Subcutaneous abdominal adipose tissue (tissue), 5 donors: ENCODE data around the gene AP2A1.
A peak's percentile ranks its signal among the peaks of the same experiment; 100 is the strongest.

Experiments
- H3K27ac ChIP-seq: one replicate; pipeline ENCODE4 v1.7.0; 2013; ENCODE audit warnings: low read depth, mild to moderate bottlenecking, inconsistent platforms, low read length, moderate library complexity
- H3K27me3 ChIP-seq, 5 donors: one replicate each; pipeline ENCODE4 v1.7.0; 2013; ENCODE audit warnings: low read length in 5 of 5, inconsistent platforms in 1 of 5; ENCODE audit not compliant: control insufficient read depth in 5 of 5, insufficient read depth in 4 of 5
- H3K36me3 ChIP-seq, 5 donors: one replicate each; pipeline ENCODE4 v1.7.0; 2013; ENCODE audit warnings: low read length in 5 of 5; ENCODE audit not compliant: control insufficient read depth in 5 of 5, insufficient read depth in 5 of 5
- H3K4me1 ChIP-seq, 5 donors: one replicate each; pipeline ENCODE4 v1.7.0; 2013; ENCODE audit warnings: low read length in 5 of 5, mild to moderate bottlenecking in 3 of 5, moderate library complexity in 1 of 5; ENCODE audit not compliant: control insufficient read depth in 5 of 5, insufficient read depth in 5 of 5
- H3K4me3 ChIP-seq, 5 donors: one replicate each; pipeline ENCODE4 v1.7.0; 2013; ENCODE audit warnings: low read length in 5 of 5, low read depth in 1 of 5
- H3K9ac ChIP-seq, 5 donors: one replicate each; pipeline ENCODE4 v1.7.0; 2013; ENCODE audit warnings: low read length in 5 of 5, mild to moderate bottlenecking in 4 of 5, moderate library complexity in 3 of 5
- H3K9me3 ChIP-seq, 5 donors: one replicate each; pipeline ENCODE4 v1.7.0; 2013; ENCODE audit warnings: low read length in 5 of 5; ENCODE audit not compliant: control insufficient read depth in 5 of 5
- donor health status: healthy.
- donor health status: healthy.
- donor health status: healthy.
- donor health status: healthy.
- donor health status: healthy.

Gene AP2A1

DNA sequence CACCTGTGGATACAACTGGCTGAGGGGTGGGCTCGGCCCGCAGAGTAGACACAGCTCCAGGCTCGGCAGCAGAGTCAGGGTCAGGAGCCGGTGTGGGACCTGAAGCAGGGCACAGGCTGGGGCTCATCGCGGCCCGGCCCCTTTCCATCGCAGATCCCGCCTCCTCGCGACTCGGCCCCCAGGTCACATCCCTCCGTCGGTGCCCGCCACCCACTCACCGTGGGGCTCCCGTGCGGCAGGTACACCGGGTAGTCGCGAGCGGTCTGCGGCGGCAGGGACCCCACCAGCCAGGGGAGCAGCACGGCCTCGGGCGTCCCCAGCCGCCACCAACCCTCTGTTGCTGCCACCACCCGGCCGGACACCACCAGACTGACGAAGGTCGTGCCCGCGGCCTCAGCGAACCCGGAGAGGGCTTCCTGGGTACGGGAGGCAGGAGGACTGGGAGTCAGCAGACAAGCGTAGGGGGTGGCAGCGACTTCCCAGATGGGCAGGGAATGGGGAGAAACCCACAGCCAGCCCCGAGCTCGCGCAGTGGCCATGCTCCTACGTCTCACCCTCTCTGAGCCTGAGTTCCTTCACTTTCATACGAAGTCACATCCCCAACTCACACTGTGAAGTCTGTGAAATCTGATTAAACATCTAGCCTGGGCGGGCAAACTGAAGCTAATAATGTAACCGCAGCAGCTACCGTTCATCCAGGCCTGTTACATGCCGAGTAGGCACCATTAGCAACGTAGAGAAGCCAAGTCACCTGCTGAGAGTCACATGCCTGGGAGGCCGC is 42.5 kb downstream of the AP2A1 start:
- Histone ChIP-seq H3K4me3 (peak overlapping the region; percentile 39 to 87 (median 81)), H3K27me3 (no peaks in the 10 kb centered on the region), H3K4me1 (peaks cover 11 to 44% (median 36%) of the 10 kb centered on the region in 5 donors), H3K9me3 (no peaks in the 10 kb centered on the region), H3K9ac (peak overlapping the region; percentile 40 to 83 (median 68)), H3K27ac (peak overlapping the region; percentile 50), H3K36me3 (peaks cover 0 to 34% (median 20%) of the 10 kb centered on the region in 5 donors)

DNA sequence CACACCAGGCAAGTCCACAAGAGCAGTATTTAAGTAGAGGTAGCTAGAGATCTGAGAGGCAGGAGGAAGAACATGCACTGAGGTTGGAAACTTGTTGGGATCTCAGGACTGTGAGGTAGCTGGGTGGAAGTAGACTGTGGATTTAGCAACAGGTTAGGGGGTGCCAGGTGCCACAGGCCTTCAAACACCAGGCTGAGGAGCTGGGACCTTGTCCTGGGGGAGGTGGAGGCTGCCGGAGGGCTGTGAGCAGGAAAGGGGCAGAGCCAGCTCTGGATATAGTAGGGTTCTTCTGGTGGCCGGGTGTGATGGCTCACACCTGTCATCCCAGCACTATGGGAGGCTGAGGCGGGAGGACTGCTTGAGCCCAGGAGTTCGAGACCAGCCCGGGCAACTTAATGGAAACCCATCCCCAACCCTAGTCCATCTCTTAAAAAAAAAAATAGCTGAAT is 43.2 kb downstream of the AP2A1 start:
- Histone ChIP-seq H3K4me3 (peak overlapping the region; percentile 38 to 87 (median 81)), H3K36me3 (peaks cover 0 to 28% (median 14%) of the 10 kb centered on the region in 5 donors), H3K4me1 (peaks cover 11 to 44% (median 36%) of the 10 kb centered on the region in 5 donors), H3K9ac (peak overlapping the region; percentile 40 to 83 (median 68)), H3K9me3 (no peaks in the 10 kb centered on the region), H3K27ac (peak overlapping the region; percentile 50), H3K27me3 (no peaks in the 10 kb centered on the region)

DNA sequence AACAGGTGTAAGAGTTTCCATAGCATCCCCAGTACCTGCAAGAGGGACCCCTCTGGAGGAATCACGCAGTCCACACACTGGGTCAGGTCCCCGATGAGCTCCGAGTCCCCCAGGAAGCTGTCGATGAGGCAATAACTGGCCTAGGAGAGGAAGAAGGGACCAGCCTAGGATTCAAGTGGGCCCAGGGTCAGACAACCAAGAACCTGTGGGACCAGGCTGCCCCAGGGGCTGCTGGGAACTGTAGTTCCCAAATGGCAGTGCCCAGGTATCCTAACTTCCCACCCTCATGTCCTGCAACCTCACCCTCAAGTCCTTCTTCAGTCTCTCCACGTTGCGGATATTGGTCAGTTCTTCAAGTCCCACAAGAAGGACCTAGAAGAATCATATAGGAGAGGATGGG is 44.5 kb downstream of the AP2A1 start:
- Histone ChIP-seq H3K4me1 (peaks cover 11 to 44% (median 36%) of the 10 kb centered on the region in 5 donors), H3K4me3 (no peak overlapping the region), H3K9me3 (no peaks in the 10 kb centered on the region), H3K36me3 (peaks cover 0 to 17% (median 7%) of the 10 kb centered on the region in 5 donors), H3K27ac (no peak overlapping the region), H3K27me3 (no peaks in the 10 kb centered on the region), H3K9ac (no peak overlapping the region)

DNA sequence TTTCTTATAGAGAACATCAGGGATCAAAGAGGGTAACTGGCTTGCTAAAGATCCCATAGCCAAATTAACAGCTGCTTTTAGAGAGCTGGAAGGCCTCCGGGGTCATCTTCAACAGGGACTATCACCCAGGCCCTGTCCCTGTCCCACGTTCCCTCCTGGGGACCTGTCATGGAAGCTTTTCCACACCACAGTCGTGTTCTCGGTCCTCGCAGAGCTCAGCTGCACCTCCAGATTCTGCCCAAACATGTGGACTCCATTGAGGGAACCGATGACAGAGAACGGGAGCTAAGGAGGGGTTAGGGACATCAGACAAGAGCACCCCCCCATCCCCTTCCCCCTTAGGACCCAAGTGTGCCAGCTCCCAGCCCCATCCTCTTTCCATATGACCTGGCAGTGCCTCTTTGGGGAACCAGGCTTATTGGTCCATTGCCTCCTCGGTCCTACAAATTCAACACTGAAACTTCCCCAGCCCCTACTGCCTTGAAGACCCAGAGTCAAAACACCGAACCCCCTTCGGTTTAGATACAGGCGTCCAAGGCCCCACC is 45.7 kb downstream of the AP2A1 start:
- peak overlapping the region; percentile 79 for H3K27ac ChIP-seq
- H3K4me3 ChIP-seq: peak overlapping the region; percentile 46 to 99 (median 92)
- peaks cover 0 to 6% (median under 1%) of the 10 kb centered on the region in 5 donors for H3K36me3 ChIP-seq
- no peaks in the 10 kb centered on the region for H3K27me3 ChIP-seq
- peaks cover 11 to 47% (median 39%) of the 10 kb centered on the region in 5 donors for H3K4me1 ChIP-seq
- H3K9me3 ChIP-seq: no peaks in the 10 kb centered on the region
- peak overlapping the region in 4 of 5 donors; percentile 55 to 79 (median 68) for H3K9ac ChIP-seq

DNA sequence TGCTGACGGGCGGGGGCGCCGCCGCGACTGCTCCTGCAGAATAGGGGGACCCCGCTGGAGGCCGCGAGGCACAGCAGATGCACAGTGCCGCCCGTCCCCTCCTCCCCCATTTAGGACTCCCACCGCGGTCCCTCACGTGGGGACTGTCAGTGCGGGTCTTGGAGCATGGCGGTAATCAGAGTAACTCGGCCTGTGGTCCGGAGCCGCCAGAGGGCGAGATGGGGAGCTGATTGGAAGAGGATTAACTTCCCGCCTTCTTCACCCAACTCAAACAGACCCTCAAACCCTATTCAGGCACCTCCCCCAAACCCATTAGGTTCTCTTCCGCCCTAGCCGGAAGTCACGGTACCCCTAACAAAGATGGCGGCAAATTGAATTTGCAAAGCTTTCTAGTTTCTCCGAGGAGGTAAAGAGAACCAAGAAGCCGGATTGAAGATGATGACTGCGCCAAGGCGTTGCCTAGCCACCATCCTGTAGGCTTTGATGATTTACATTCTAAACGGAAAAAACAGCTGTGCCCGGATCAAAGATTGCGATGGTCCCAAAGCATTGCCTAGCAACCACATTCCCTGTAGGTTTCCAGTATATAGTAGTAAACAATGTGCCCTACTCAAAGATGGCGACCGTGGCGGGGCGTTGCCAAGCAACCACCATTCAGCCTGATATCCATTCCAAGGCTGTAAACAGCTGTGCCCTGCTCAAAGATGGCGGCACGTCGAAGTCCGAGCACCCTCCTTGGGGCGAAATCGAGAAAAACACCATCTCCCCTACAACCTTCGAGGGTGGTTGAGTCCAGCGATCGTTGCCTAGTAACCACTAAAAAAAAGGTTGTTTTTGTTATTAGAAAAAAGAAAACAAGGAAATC is 46.4 kb downstream of the AP2A1 start, which contains the start of gene FUZ:
Gene FUZ, minus strand, starts transcription at position 296 of the 865 bp plus-strand sequence. Its CDS starts 186 bp downstream, at position 110.
- Histone ChIP-seq H3K4me1 (peaks cover 11 to 41% (median 40%) of the 10 kb centered on the region in 5 donors), H3K27me3 (no peaks in the 10 kb centered on the region)

DNA sequence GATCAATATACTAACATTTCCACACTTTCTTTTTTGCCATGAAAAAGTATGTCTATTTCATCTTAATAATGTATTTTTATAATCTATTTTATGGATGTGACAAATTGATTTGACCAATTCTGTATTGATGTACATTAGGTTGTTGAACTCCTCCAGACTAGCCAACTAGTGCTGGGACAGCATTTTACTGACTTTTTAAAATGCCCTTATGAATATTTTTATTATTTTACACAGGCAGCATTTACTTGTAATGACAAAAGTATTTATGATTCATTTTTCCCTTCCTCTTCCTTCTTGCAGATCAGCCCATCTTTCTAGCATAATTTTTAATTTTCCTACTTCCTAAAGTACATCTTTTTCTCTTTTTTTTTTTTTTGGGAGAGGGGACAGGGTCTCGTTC is 47.2 kb downstream of the AP2A1 start:
- peaks cover 11 to 43% (median 40%) of the 10 kb centered on the region in 5 donors for H3K4me1 ChIP-seq
- no peaks in the 10 kb centered on the region for H3K27me3 ChIP-seq
- no peak overlapping the region for H3K9ac ChIP-seq
- H3K27ac ChIP-seq: peak overlapping the region; percentile 79
- no peaks in the 10 kb centered on the region for H3K36me3 ChIP-seq
- no peaks in the 10 kb centered on the region for H3K9me3 ChIP-seq
- peak overlapping the region in 4 of 5 donors; percentile 92 to 99 (median 98) for H3K4me3 ChIP-seq

More for the DNA sequence above, 46.4 kb downstream of the AP2A1 start, which contains the start of gene FUZ:
- Histone ChIP-seq H3K9ac (peak within 1 kb of the TSS; percentile 38 to 79 (median 67)), H3K36me3 (no peaks in the 10 kb centered on the region), H3K9me3 (no peaks in the 10 kb centered on the region), H3K4me3 (peak within 1 kb of the TSS; percentile 73 to 99 (median 98)), H3K27ac (peak within 1 kb of the TSS; percentile 79)

DNA sequence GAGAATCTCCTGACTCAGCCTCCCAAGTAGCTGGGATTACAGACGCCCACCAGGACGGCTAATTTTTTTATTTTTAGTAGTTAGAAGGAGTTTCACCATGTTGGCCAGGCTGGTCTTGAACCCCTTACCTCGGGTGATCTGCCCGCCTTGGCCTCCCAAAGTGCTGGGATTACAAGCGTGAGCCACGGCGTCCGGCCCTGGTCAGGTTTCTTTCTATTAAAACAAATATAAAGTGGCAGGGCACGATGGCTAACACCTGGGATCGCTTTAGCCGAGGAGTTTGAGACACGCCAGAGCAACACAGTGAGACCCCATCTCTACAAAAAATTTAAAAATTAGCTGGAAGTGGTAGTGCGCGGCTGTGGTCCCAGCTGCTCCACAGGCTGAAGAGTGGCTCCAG is 49.8 kb downstream of the AP2A1 start:
- Histone ChIP-seq H3K27me3 (no peaks in the 10 kb centered on the region), H3K4me1 (peaks cover 8 to 39% (median 37%) of the 10 kb centered on the region in 5 donors), H3K4me3 (peak overlapping the region in 1 of 5 donors; percentile 94), H3K9me3 (no peaks in the 10 kb centered on the region), H3K9ac (peak overlapping the region in 1 of 5 donors; percentile 40), H3K27ac (peak overlapping the region; percentile 90), H3K36me3 (peaks cover 0 to 5% (median 4%) of the 10 kb centered on the region in 5 donors)

DNA sequence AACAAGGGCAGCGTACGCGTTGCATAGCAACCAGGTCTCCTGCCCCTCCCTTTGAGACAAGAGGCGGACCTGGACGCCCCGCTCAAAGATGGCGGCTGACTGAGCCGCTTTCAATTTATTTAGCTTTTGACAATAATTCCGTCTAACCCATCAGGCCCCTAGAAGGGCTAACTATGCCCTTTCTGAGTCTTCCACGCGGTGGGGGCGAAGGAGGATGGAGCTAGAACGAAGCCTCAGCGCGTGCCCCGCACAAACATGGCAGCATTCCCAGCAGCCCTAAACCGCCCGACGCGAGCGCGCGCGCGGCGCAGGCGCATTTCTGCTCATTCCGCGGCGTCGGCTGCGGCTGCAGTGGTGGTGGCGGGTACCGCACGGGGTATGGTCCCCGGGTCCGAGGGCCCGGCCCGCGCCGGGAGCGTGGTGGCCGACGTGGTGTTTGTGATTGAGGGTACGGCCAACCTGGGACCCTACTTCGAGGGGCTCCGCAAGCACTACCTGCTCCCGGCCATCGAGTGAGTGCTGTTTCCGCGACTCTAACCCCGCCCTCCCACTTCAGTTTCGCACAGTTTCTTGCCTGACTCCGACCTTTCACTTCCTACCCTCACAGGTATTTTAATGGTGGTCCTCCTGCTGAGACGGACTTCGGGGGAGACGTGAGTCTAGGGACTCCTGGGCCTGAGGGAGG is 51.3 kb downstream of the AP2A1 start, which contains the start of gene MED25:
Gene MED25, plus strand, starts transcription at position 326 of the 685 bp plus-strand sequence. Its CDS starts 53 bp downstream, at position 379.
- H3K9me3 ChIP-seq: no peaks in the 10 kb centered on the region
- peak within 1 kb of the TSS; percentile 81 to 94 (median 91) for H3K9ac ChIP-seq

More for the DNA sequence above, 51.3 kb downstream of the AP2A1 start, which contains the start of gene MED25:
- H3K27me3 ChIP-seq: no peaks in the 10 kb centered on the region
- H3K36me3 ChIP-seq: peaks cover 0 to 8% (median 6%) of the 10 kb centered on the region in 5 donors
- peaks cover 4 to 32% (median 28%) of the 10 kb centered on the region in 5 donors for H3K4me1 ChIP-seq
- H3K4me3 ChIP-seq: peak within 1 kb of the TSS; percentile 92 to 98 (median 94)
- peak within 1 kb of the TSS; percentile 90 for H3K27ac ChIP-seq
